Progenitor cell of endocrine pancreas (in vitro differentiated cells): ENCODE data around the gene UBR3. TPM values are rescaled to one million over a fixed set of nuclear protein-coding genes. Genes with fewer than 3 reads are reported as not detected.

Source experiments
- DNase-seq: peaks from one replicate; pipeline ENCODE4 v3.0.0; 2021; ENCODE audit warnings: low spot score; ENCODE audit not compliant: unreplicated experiment
- H3K27ac Mint-ChIP-seq: 2 replicates; pipeline ENCODE4 v1.8.0; 2021; ENCODE audit warnings: mild to moderate bottlenecking, moderate library complexity, mixed read lengths
- H3K27me3 Mint-ChIP-seq: 2 replicates; pipeline ENCODE4 v1.8.0; 2021; ENCODE audit warnings: mixed read lengths
- H3K36me3 Mint-ChIP-seq: 2 replicates; pipeline ENCODE4 v1.8.0; 2022; ENCODE audit warnings: mixed read lengths; ENCODE audit not compliant: insufficient read depth
- H3K4me1 Mint-ChIP-seq: 2 replicates; pipeline ENCODE4 v1.8.0; 2021; ENCODE audit warnings: low read depth, mixed read lengths
- H3K4me3 Mint-ChIP-seq: 2 replicates; pipeline ENCODE4 v1.8.0; 2021; ENCODE audit warnings: low read depth, mild to moderate bottlenecking, moderate library complexity, mixed read lengths
- H3K9me3 Mint-ChIP-seq: 2 replicates; pipeline ENCODE4 v1.8.0; 2021; ENCODE audit warnings: low read depth, mixed read lengths
- total RNA-seq: library from RNA; stranded (reverse); gene quantifications from 2 replicates; pipeline ENCODE4 v1.2.1, GENCODE V29; 2021
- TF ChIP-seq, protein P1 (sequence below): fragments of 200-600 bp; sonication (generic); IDR thresholded peaks from one replicate; pipeline ENCODE4 v1.5.0; 2021; ENCODE audit warnings: antibody characterized with exemption, mild to moderate bottlenecking; ENCODE audit not compliant: unreplicated experiment

UBR3 gene
- total RNA-seq, 1 donor from 2014 or later: 36.9 TPM

DNA sequence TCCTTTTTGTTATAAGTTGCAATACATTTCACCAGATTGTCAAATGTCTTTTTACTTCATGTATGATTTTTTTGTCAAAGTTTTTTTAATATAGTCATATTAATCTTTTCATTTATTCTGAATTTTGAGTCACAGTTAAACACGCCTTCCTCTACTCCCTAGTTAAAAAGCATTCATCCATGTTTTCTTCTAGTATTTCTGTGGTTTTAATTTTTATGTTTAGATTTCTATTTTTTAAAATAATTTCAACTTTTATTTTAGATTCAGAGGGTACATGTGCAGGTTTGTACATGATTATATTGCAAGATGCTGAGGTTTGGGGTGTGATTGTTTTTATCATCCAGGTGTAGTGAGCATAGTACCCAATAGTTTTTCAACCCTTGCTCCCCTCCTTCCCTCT, 204.0 kb downstream of the UBR3 start:
- Mint-ChIP-seq H3K27ac (no peak overlapping the region), H3K4me3 (no peak overlapping the region), H3K9me3 (peaks cover 8% of the 10 kb centered on the region), H3K27me3 (no peaks in the 10 kb centered on the region), H3K36me3 (peaks cover 22% of the 10 kb centered on the region), H3K4me1 (no peaks in the 10 kb centered on the region)
- no peak for DNase-seq
- TF ChIP-seq, protein P1, sequence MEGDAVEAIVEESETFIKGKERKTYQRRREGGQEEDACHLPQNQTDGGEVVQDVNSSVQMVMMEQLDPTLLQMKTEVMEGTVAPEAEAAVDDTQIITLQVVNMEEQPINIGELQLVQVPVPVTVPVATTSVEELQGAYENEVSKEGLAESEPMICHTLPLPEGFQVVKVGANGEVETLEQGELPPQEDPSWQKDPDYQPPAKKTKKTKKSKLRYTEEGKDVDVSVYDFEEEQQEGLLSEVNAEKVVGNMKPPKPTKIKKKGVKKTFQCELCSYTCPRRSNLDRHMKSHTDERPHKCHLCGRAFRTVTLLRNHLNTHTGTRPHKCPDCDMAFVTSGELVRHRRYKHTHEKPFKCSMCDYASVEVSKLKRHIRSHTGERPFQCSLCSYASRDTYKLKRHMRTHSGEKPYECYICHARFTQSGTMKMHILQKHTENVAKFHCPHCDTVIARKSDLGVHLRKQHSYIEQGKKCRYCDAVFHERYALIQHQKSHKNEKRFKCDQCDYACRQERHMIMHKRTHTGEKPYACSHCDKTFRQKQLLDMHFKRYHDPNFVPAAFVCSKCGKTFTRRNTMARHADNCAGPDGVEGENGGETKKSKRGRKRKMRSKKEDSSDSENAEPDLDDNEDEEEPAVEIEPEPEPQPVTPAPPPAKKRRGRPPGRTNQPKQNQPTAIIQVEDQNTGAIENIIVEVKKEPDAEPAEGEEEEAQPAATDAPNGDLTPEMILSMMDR: no peak

DNA sequence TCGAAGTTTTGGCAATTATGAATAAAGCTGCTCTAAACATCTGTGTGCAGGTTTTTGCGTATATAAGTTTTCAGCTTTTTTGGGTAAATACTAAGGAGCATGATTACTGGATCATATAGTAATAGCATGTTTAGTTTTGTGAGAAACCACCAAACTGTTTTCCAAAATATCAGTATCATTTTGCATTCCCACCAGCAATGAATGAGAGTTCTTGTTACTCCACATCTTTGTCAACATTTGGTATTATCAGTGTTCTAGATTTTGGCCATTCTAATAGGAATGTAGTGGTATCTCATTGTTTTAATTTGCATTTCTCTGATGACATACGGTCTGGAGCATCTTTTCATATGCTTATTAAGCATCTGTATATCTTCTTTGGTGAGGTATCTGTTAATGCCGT, 207.3 kb downstream of the UBR3 start:
- Mint-ChIP-seq H3K9me3 (peaks cover 8% of the 10 kb centered on the region), H3K4me1 (peaks cover 12% of the 10 kb centered on the region), H3K4me3 (no peak overlapping the region), H3K27me3 (no peaks in the 10 kb centered on the region), H3K27ac (no peak overlapping the region), H3K36me3 (peaks cover 19% of the 10 kb centered on the region)
- TF ChIP-seq, protein P1: no peak
- DNase-seq: no peak

DNA sequence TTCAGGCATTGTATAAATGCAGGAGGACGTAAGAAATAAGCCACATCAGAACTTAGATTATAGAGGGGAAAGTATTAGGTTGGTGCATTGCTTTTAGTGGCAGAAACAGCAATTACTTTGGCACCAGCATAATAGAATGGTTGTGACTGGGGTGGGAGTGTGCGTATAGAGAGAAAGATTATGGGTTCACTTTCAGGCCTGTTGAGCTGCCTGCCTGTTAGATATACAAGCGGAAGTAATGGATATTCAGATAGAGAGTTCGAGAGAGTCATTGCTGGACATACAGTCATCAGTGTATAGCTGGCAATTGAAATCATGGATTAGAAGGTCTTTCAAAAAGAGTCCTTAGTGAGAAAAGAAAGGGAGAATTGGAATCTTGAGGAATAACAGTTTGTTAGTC, 211.5 kb downstream of the UBR3 start:
- no peaks in the 10 kb centered on the region for H3K27me3 Mint-ChIP-seq
- TF ChIP-seq, protein P1: no peak

DNA sequence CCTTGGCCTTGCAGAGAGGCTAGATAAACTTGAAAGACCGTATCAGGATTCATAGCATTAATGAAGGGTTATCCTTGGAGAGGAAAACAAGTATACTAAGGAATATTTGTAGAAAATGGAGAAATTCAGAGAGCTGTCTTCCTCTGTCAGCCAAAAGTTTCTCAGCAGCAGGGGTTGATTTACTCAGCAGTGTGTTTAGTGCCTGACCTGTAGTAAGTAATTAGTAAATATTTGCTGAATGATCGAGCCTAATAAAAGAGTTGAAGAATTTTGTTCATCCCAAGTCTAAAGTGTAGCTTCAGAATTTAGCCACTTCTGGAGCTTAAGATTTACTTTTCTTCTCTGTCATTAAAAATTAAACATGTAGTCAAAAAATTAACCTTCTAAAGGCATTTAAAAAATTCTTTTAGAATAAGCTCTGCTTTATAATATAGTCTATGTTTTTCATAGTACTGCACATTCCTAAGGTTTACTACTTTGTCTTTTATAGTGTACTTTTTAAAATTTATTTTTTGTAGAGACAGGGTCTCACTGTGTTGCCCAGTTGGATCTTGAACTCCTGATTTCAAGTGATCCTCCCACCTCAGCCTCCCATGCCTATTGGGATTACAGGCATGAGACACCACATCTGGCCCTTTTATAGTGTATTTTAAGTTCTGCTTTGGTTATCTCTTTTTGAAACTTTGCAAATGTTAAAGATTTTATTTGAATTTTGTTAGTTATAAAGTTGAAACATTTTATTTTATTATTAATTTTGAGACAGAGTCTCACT, 212.3 kb downstream of the UBR3 start:
- Mint-ChIP-seq H3K27me3 (no peaks in the 10 kb centered on the region), H3K4me1 (peaks cover 12% of the 10 kb centered on the region), H3K4me3 (no peak overlapping the region), H3K9me3 (no peaks in the 10 kb centered on the region), H3K36me3 (peaks cover 1% of the 10 kb centered on the region), H3K27ac (no peak overlapping the region)
- TF ChIP-seq, protein P1: no peak
- no peak for DNase-seq

More for the DNA sequence above, 211.5 kb downstream of the UBR3 start:
- Mint-ChIP-seq H3K36me3 (peaks cover 1% of the 10 kb centered on the region), H3K4me3 (no peak overlapping the region), H3K4me1 (peaks cover 12% of the 10 kb centered on the region), H3K9me3 (no peaks in the 10 kb centered on the region), H3K27ac (no peak overlapping the region)
- no peak for DNase-seq

DNA sequence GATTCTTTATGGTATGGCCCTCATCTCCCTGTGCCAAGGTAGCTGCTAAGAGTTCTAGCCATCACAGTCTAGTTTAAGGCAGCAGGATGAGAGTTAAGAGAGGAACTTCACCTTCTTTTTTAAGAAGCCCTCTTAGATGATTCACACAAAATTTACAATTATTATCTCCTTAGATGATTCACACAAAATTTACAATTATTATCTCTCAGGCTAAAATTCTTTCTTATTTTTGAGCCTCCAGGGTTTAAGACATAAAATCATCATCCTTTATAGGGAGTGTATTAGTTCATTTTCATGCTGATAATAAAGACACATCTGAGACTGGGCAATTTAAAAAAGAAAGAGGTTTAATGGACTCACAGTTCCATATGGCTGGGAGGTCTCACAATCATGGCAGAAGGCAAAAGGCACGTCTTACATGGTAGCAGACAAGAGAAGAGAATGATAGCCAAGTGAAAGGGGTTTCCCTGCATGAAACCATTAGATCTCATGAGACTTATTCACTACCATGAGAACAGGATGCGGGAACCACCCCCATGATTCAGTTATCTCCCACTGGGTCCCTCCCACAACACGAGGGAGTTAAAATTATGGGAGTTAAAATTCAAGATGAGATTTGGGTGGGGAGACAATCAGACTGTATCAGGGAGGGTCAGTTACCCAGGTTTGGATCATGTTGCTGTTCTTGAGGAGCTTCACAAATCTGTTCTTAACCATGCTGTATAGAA, 217.7 kb downstream of the UBR3 start:
- no peak overlapping the region for H3K27ac Mint-ChIP-seq
- peaks cover 1% of the 10 kb centered on the region for H3K36me3 Mint-ChIP-seq
- no peak overlapping the region for H3K4me3 Mint-ChIP-seq
- no peak for DNase-seq
- no peaks in the 10 kb centered on the region for H3K4me1 Mint-ChIP-seq
- TF ChIP-seq, protein P1: no peak
- H3K9me3 Mint-ChIP-seq: no peaks in the 10 kb centered on the region
- no peaks in the 10 kb centered on the region for H3K27me3 Mint-ChIP-seq
